ENCODE measurements around the gene RPN2. TPM values are rescaled to one million over a fixed set of nuclear protein-coding genes. Genes with fewer than 3 reads are reported as not detected.
A peak's percentile ranks its signal among the peaks of the same experiment; 100 is the strongest.

RPN2 gene
- polyA plus RNA-seq, 3 donors, result 169 to 215 (median 199) TPM

DNA sequence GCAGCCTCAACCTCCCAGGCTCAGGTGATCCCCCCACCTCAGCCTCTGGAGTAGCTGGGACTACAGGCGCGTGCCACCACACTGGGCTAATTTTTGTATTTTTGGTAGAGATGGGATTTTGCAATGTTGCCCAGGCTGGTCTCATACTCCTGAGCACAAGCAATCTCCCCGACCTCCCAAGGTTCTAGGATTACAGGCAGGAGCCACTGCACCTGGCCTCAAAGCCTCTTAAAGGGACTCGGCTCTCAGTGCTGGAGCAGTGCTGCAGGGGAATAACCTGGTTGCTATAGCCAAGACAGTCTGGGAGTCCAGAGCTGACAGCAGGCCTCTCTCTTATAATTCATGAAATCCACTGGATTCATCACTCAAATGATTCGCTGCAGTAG, 65.4 kb downstream of the RPN2 start:
- Mint-ChIP-seq H3K4me3 (no peak overlapping the region), H3K4me1 (peaks cover 13% of the 10 kb centered on the region), H3K9me3 (no peaks in the 10 kb centered on the region), H3K36me3 (peaks cover 45 to 54% of the 10 kb centered on the region in 2 donors), H3K27me3 (ENCODE audit: low read depth in 3 of 3) (peaks cover 0 to 3% (median 0%) of the 10 kb centered on the region in 3 donors), H3K27ac (peak overlapping the region in 2 of 7 donors; percentile 15 to 45)
- H4K20me1 ChIP-seq (ENCODE audit: insufficient read depth, low read length), result no peaks in the 10 kb centered on the region
- WGBS (ENCODE audit: insufficient coverage), result 93% methylated on average over 3 of the region's 5 CpGs
- no peaks in the 10 kb centered on the region for H3K79me2 ChIP-seq (ENCODE audit: insufficient read depth, low read length)
- H3K36me3 ChIP-seq (replicated peaks in 1 of 2; ENCODE audit: control insufficient read depth in 1 of 2, insufficient read depth in 2 of 2, low read length in 2 of 2), result peaks cover 45 to 54% of the 10 kb centered on the region in 2 donors
- H3K4me1 ChIP-seq (ENCODE audit: control insufficient read depth in 1 of 2, insufficient read depth in 2 of 2, low read length in 2 of 2), result peaks cover 8 to 12% of the 10 kb centered on the region in 2 donors
- no peak for DNase-seq
- intact Hi-C loops (cut with micrococcal nuclease), result no loop called here
- no peak overlapping the region for H3K9ac ChIP-seq (ENCODE audit: insufficient read depth, low read length, poor library complexity, severe bottlenecking)
- TF ChIP-seq, protein P1, sequence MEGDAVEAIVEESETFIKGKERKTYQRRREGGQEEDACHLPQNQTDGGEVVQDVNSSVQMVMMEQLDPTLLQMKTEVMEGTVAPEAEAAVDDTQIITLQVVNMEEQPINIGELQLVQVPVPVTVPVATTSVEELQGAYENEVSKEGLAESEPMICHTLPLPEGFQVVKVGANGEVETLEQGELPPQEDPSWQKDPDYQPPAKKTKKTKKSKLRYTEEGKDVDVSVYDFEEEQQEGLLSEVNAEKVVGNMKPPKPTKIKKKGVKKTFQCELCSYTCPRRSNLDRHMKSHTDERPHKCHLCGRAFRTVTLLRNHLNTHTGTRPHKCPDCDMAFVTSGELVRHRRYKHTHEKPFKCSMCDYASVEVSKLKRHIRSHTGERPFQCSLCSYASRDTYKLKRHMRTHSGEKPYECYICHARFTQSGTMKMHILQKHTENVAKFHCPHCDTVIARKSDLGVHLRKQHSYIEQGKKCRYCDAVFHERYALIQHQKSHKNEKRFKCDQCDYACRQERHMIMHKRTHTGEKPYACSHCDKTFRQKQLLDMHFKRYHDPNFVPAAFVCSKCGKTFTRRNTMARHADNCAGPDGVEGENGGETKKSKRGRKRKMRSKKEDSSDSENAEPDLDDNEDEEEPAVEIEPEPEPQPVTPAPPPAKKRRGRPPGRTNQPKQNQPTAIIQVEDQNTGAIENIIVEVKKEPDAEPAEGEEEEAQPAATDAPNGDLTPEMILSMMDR (IDR thresholded peaks at IDR 0.05), result no peak
- no peak overlapping the region for H3K4me2 ChIP-seq (replicated peaks; ENCODE audit: extremely low read depth, low read length, poor library complexity, severe bottlenecking)
- H3K27ac ChIP-seq (ENCODE audit: low read depth in 1 of 2, low read length in 2 of 2), result no peak overlapping the region
- H2AFZ ChIP-seq (ENCODE audit: insufficient read depth, low read depth, low read length, poor library complexity, severe bottlenecking), result no peak overlapping the region
- no peaks in the 10 kb centered on the region for H3K27me3 ChIP-seq (ENCODE audit: control insufficient read depth in 2 of 2, insufficient read depth in 2 of 2, low read length in 2 of 2)
- H3K9me3 ChIP-seq (replicated peaks in 1 of 2; ENCODE audit: control insufficient read depth in 1 of 2, insufficient read depth in 1 of 2, low read length in 2 of 2), result no peaks in the 10 kb centered on the region
- no peak overlapping the region for H3K4me3 ChIP-seq (replicated peaks in 1 of 3; ENCODE audit: low read depth in 2 of 3, low read length in 3 of 3)

DNA sequence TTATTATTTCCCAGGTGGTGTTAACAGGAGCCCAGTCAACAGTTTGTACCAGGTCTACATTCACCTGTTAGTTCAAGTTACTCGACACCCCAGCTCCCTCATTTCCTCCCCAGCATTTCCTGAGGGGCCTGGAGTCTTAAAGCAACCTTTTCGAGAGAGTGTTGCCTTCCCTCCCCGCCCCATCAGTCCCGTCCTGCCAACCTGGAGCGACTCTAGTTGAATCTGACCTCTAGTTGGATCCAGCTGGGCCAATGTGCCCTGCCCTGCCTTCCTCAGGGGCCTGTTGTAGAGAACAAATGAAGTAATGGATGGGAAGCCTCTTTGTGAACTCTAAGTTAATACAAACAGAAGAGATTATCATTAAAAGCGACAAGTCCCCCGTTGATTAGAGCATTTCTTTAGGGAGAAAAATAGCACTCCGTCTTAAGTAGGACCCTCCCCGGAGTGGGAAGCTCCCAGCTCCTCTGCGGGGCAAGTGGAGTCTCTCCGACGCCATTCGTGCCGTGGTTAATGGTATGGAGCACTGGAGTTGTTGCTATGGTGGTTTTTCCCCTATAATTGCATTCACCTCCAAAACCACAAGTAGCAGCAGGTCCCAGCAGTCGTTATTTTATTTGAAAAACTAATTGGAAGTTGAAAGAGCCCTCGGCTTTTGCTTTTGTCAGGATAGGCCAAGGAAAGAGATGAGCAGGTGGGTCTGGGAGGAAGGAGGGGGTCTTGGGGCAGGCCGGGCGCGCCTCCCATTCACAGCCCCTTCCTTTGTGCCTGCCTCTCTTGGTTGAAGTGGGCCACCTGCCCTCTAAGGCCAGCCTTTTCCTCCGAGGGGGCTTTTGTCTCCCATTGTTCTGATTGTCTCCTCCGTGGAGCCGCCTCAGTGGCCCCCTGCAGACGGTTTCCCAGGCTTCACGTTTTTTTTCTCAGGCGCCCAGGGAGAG, 66.4 kb downstream of the RPN2 start:
- Mint-ChIP-seq H3K4me1 (peaks cover 13% of the 10 kb centered on the region), H3K36me3 (peaks cover 36 to 45% of the 10 kb centered on the region in 2 donors), H3K27ac (peak overlapping the region in 2 of 7 donors; percentile 63 to 77), H3K9me3 (no peaks in the 10 kb centered on the region), H3K4me3 (no peak overlapping the region), H3K27me3 (ENCODE audit: low read depth in 3 of 3) (peaks cover 0 to 3% (median 0%) of the 10 kb centered on the region in 3 donors)
- Histone ChIP-seq H3K27ac (ENCODE audit: low read depth in 1 of 2, low read length in 2 of 2) (no peak overlapping the region), H3K79me2 (ENCODE audit: insufficient read depth, low read length) (no peaks in the 10 kb centered on the region), H3K9ac (ENCODE audit: insufficient read depth, low read length, poor library complexity, severe bottlenecking) (no peak overlapping the region), H3K27me3 (ENCODE audit: control insufficient read depth in 2 of 2, insufficient read depth in 2 of 2, low read length in 2 of 2) (no peaks in the 10 kb centered on the region), H2AFZ (ENCODE audit: insufficient read depth, low read depth, low read length, poor library complexity, severe bottlenecking) (no peak overlapping the region), H3K4me1 (ENCODE audit: control insufficient read depth in 1 of 2, insufficient read depth in 2 of 2, low read length in 2 of 2) (peaks cover 8 to 12% of the 10 kb centered on the region in 2 donors), H4K20me1 (ENCODE audit: insufficient read depth, low read length) (no peaks in the 10 kb centered on the region), H3K4me2 (replicated peaks; ENCODE audit: extremely low read depth, low read length, poor library complexity, severe bottlenecking) (no peak overlapping the region), H3K9me3 (replicated peaks in 1 of 2; ENCODE audit: control insufficient read depth in 1 of 2, insufficient read depth in 1 of 2, low read length in 2 of 2) (no peaks in the 10 kb centered on the region), H3K36me3 (replicated peaks in 1 of 2; ENCODE audit: control insufficient read depth in 1 of 2, insufficient read depth in 2 of 2, low read length in 2 of 2) (peaks cover 36 to 45% of the 10 kb centered on the region in 2 donors), H3K4me3 (replicated peaks in 1 of 3; ENCODE audit: low read depth in 2 of 3, low read length in 3 of 3) (no peak overlapping the region)
- intact Hi-C loops (cut with micrococcal nuclease), result no loop called here
- WGBS (ENCODE audit: insufficient coverage), result 96% methylated on average over 3 of the region's 25 CpGs
- DNase-seq, result no peak
- TF ChIP-seq, protein P1 (IDR thresholded peaks at IDR 0.05), result no peak

Data from CD14-positive monocyte (primary cell).